ENCODE measurements around the gene TCL1B.

- TF ChIP-seq CTCF (IDR thresholded peaks at IDR 0.05), result no peak
- no peak for TF ChIP-seq POLR2A (IDR thresholded peaks at IDR 0.05)
These were observed 17.6 kb downstream of the TCL1B start for GRCh38 chr14:95703805-95704204.
